GM13977 (cell line): Measurements from ENCODE around the gene AFAP1.

Experiments
- DNase-seq: peaks from one replicate; pipeline ENCODE4 v3.0.0; 2012; ENCODE audit warnings: low spot score
- CTCF ChIP-seq: IDR thresholded peaks from 2 replicates; pipeline ENCODE4 v1.5.1; 2012; ENCODE audit warnings: mild to moderate bottlenecking, control low read depth; ENCODE audit not compliant: insufficient read depth; ENCODE audit errors: extremely low read depth, missing control alignments
- in situ Hi-C: fragments of 300-500 bp; cut with MboI; formaldehyde crosslinking; loops from one replicate; pipeline ENCODE4 v1.12.0; 2022; ENCODE audit warnings: low sequenced_read_pairs, low pct_unique_long_range_greater_than_20kb, mixed read lengths, inconsistent platforms; ENCODE audit not compliant: unreplicated experiment

Gene AFAP1

GRCh38 chr4:7857238-7857701 is 82.4 kb downstream of the AFAP1 start:
- in situ Hi-C loops = no loop called here
- DNase-seq = peak; percentile 45
- no peak for TF ChIP-seq CTCF

GRCh38 chr4:7855731-7856130 is 83.9 kb downstream of the AFAP1 start:
- no peak for DNase-seq
- in situ Hi-C loops = no loop called here
- no peak for TF ChIP-seq CTCF

GRCh38 chr4:7854697-7855370 is 84.8 kb downstream of the AFAP1 start:
- in situ Hi-C loops = no loop called here
- peak; percentile 53 for DNase-seq
- TF ChIP-seq CTCF = no peak

GRCh38 chr4:7854216-7854615 is 85.4 kb downstream of the AFAP1 start:
- in situ Hi-C loops = no loop called here
- no peak for TF ChIP-seq CTCF

GRCh38 chr4:7853271-7853670 is 86.4 kb downstream of the AFAP1 start:
- in situ Hi-C loops = no loop called here
- no peak for TF ChIP-seq CTCF
- no peak for DNase-seq

More at GRCh38 chr4:7854216-7854615, 85.4 kb downstream of the AFAP1 start:
- no peak for DNase-seq

- in situ Hi-C loops = no loop called here
- no peak for TF ChIP-seq CTCF
- no peak for DNase-seq
Measured at GRCh38 chr4:7852568-7853185, 87.0 kb downstream of the AFAP1 start.
